NT2/D1 (cell line): ENCODE measurements around the gene ITGA6.

Source experiments
- SUZ12 ChIP-seq: IDR thresholded peaks from 2 replicates; pipeline ENCODE4 v1.6.1; 2011; ENCODE audit not compliant: insufficient read length, insufficient read depth; ENCODE audit errors: extremely low read depth
- ZNF274 ChIP-seq: IDR thresholded peaks from 2 replicates; pipeline ENCODE4 v1.6.1; 2011; ENCODE audit warnings: mild to moderate bottlenecking, low read depth, low read length

- TF ChIP-seq ZNF274 = no peak
- TF ChIP-seq SUZ12 = no peak
These were observed 4.2 kb upstream of the ITGA6 start for GRCh38 chr2:172423160-172423559.
